Calu3 (cell line): ENCODE data around the gene NXN. TPM values are rescaled to one million over a fixed set of nuclear protein-coding genes. Genes with fewer than 3 reads are reported as not detected.

Experiments used
- BruUV-seq: library from RNA; stranded (reverse); fragments of 400-500 nt; replicated peaks from 2 replicates; lab custom pipeline; 2021; lab: Mats Ljungman, UMichigan
- CTCF ChIA-PET: fragments of 300-600 bp; sonication (Branson Sonifier 250); formaldehyde crosslinking; loops from one replicate; lab custom pipeline; 2022; ENCODE audit warnings: antibody characterized with exemption; lab: Charles Lee
- DNase-seq: peaks from one replicate; pipeline ENCODE4 v3.0.0; 2022
- H3K27ac Mint-ChIP-seq: one replicate; pipeline ENCODE4 v1.8.0; 2022; ENCODE audit warnings: mixed read lengths; ENCODE audit not compliant: unreplicated experiment
- H3K27me3 Mint-ChIP-seq: one replicate; pipeline ENCODE4 v1.8.0; 2022; ENCODE audit warnings: mixed read lengths; ENCODE audit not compliant: unreplicated experiment
- H3K36me3 Mint-ChIP-seq: one replicate; pipeline ENCODE4 v1.8.0; 2022; ENCODE audit warnings: mild to moderate bottlenecking, moderate library complexity, mixed read lengths; ENCODE audit not compliant: insufficient read depth, unreplicated experiment
- H3K4me1 Mint-ChIP-seq: one replicate; pipeline ENCODE4 v1.8.0; 2022; ENCODE audit warnings: mild to moderate bottlenecking, low read depth, mixed read lengths; ENCODE audit not compliant: unreplicated experiment
- H3K4me3 Mint-ChIP-seq: one replicate; pipeline ENCODE4 v1.8.0; 2022; ENCODE audit warnings: mild to moderate bottlenecking, low read depth, moderate library complexity, mixed read lengths; ENCODE audit not compliant: unreplicated experiment
- H3K9me3 Mint-ChIP-seq: one replicate; pipeline ENCODE4 v1.8.0; 2022; ENCODE audit warnings: low read depth, mixed read lengths; ENCODE audit not compliant: unreplicated experiment
- CTCF ChIP-seq: fragments of 200-600 bp; IDR thresholded peaks from one replicate; pipeline ENCODE4 v1.8.0; 2022; ENCODE audit warnings: antibody characterized with exemption; ENCODE audit not compliant: unreplicated experiment
- intact Hi-C: fragments of 100-400 bp; cut with micrococcal nuclease; formaldehyde crosslinking; loops from one replicate; pipeline ENCODE4 v1.10.0; 2022; ENCODE audit not compliant: unreplicated experiment
- total RNA-seq: library from RNA; stranded (reverse); gene quantifications from 2 replicates; pipeline ENCODE4 v1.2.3, GENCODE V29; 2022

Gene NXN
- total RNA-seq, 1 experiment from 2014 or later = 1.8 TPM

GRCh38 chr17:900336-900934 lies 79.1 kb downstream of the NXN start:
- H3K27ac Mint-ChIP-seq = no peak overlapping the region
- no TSS peak for BruUV-seq
- CTCF ChIA-PET = no interaction called here
- no peaks in the 10 kb centered on the region for H3K9me3 Mint-ChIP-seq
- intact Hi-C loops = no loop called here
- no peak for TF ChIP-seq CTCF
- H3K36me3 Mint-ChIP-seq = no peaks in the 10 kb centered on the region
- no peaks in the 10 kb centered on the region for H3K27me3 Mint-ChIP-seq
- no peak overlapping the region for H3K4me3 Mint-ChIP-seq
- no peak for DNase-seq
- H3K4me1 Mint-ChIP-seq = no peaks in the 10 kb centered on the region

DNA sequence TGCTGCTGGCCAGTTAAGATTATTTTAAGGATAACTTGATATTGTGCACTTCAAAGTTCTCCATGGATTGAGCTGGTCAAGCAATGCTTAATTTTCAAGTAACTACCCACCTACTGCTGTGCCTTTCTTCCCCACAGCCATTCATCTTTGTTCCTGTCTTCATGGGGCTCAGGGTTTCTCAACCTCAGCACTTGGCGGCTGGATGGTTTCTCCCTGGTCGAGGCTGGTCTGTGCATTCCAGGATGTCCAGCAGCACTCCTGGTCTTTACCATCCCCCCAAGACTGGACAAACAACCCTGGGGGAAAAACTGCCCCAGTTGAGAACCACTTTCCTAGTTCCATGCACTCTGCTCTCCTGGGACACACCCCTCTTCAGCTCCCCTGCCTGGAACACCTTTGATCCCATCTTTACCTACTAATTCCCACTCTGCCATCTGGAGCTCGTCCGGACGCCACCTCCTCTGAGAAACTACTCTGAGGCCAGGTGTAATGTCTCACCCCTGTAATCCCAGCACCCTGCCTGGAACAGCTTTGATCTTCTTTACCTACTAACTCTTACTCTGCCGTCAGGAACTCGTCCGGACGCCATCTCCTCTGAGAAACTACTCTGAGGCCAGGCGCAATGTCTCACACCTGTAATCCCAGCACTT lies 81.5 kb downstream of the NXN start:
- Mint-ChIP-seq H3K4me3 (no peak overlapping the region), H3K4me1 (no peaks in the 10 kb centered on the region), H3K27ac (no peak overlapping the region), H3K36me3 (no peaks in the 10 kb centered on the region), H3K27me3 (no peaks in the 10 kb centered on the region), H3K9me3 (no peaks in the 10 kb centered on the region)
- intact Hi-C loops = no loop called here
- BruUV-seq = no TSS peak
- no peak for TF ChIP-seq CTCF
- CTCF ChIA-PET = no interaction called here
- DNase-seq = no peak

DNA sequence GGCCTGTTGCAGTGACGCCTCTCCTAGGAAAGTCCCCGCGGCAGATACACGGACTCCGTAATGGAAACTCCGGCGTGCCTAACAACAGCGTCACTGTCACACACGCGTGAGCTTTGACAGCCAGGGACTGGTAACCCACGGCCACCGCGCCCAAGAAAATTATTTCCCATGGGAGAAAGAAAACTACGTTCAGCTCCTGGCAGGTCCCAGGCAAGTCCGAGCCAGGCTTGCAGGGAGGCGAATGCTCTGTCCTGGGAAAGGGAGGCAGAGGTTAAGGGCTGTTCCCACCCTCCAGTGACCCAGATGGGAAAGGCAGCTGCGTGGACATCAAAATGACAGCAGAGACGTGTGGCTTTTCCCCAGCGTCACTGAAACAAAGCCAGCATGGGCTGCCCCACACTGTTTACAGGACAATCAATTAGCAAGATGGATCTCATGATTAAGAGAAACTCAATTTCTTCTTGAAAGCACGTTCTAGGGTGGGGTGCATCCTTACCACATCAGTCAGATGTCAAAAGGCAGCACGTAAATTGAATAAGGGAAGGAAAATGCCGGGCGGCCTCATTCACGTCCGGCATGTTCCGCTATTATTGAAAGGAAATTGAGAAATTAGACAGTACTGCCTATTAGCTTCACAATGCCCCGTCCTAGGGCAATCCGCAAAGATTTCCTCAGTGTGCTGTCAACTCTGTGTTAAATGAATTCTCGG lies 82.5 kb downstream of the NXN start:
- no peaks in the 10 kb centered on the region for H3K9me3 Mint-ChIP-seq
- DNase-seq = no peak
- no peak overlapping the region for H3K4me3 Mint-ChIP-seq
- CTCF ChIA-PET = no interaction called here
- H3K4me1 Mint-ChIP-seq = no peaks in the 10 kb centered on the region
- no TSS peak for BruUV-seq
- TF ChIP-seq CTCF = no peak
- no peak overlapping the region for H3K27ac Mint-ChIP-seq
- intact Hi-C loops = no loop called here
- no peaks in the 10 kb centered on the region for H3K36me3 Mint-ChIP-seq
- H3K27me3 Mint-ChIP-seq = no peaks in the 10 kb centered on the region

GRCh38 chr17:896454-896853 lies 83.1 kb downstream of the NXN start:
- H3K27me3 Mint-ChIP-seq = no peaks in the 10 kb centered on the region

More at GRCh38 chr17:896454-896853, 83.1 kb downstream of the NXN start:
- no peak overlapping the region for H3K27ac Mint-ChIP-seq
- TF ChIP-seq CTCF = no peak
- no peak for DNase-seq
- no peak overlapping the region for H3K4me3 Mint-ChIP-seq
- no TSS peak for BruUV-seq
- H3K9me3 Mint-ChIP-seq = no peaks in the 10 kb centered on the region
- CTCF ChIA-PET = no interaction called here
- no peaks in the 10 kb centered on the region for H3K36me3 Mint-ChIP-seq
- no peaks in the 10 kb centered on the region for H3K4me1 Mint-ChIP-seq
- intact Hi-C loops = no loop called here
